IMR-90 (cell line): ENCODE results near the gene FAM124A. TPM values are rescaled to one million over a fixed set of nuclear protein-coding genes. Genes with fewer than 3 reads are reported as not detected.

Experiments used
- ATAC-seq: fragments of 200-7000 bp; cut with Tn5 transposase; 2 replicates; pipeline ENCODE4 v1.9.1; 2020; ENCODE audit warnings: low read depth, mild to moderate bottlenecking, moderate library complexity
- BruUV-seq: library from RNA; stranded (reverse); fragments of 400-500 nt; replicated peaks from 2 replicates; lab custom pipeline; 2021; lab: Mats Ljungman, UMichigan
- CTCF ChIA-PET: fragments of 300-600 bp; formaldehyde crosslinking; extraction: SDS; loops from one replicate; lab custom pipeline; 2021; ENCODE audit warnings: antibody characterized with exemption; lab: Yijun Ruan, JAX
- POLR2A ChIA-PET: fragments of 300-600 bp; sonication (Branson Sonifier 250); formaldehyde crosslinking; loops from one replicate; lab custom pipeline; 2022; ENCODE audit warnings: antibody characterized with exemption; ENCODE audit not compliant: unreplicated experiment; lab: Charles Lee
- DNase-seq: peaks from one replicate; pipeline ENCODE4 v3.0.0; 2013
- H2AFZ ChIP-seq: replicated peaks from 2 replicates; pipeline ENCODE3; 2013; ENCODE audit warnings: low read length, mild to moderate bottlenecking; ENCODE audit not compliant: poor library complexity
- H2AK5ac ChIP-seq: 2 replicates; pipeline ENCODE4 v1.6.1; 2013; ENCODE audit warnings: low read depth, low read length, inconsistent platforms
- H2AK9ac ChIP-seq: replicated peaks from 2 replicates; pipeline ENCODE3; 2013; ENCODE audit warnings: mild to moderate bottlenecking, low read depth, low read length, moderate library complexity; ENCODE audit not compliant: poor library complexity
- H2BK120ac ChIP-seq: 2 replicates; pipeline ENCODE4 v1.6.1; 2013; ENCODE audit warnings: low read depth, low read length, inconsistent platforms
- H2BK15ac ChIP-seq: 3 replicates; pipeline ENCODE4 v1.6.1; 2013; ENCODE audit warnings: low read depth, low read length, inconsistent platforms
- H2BK20ac ChIP-seq: 2 replicates; pipeline ENCODE4 v1.6.1; 2013; ENCODE audit warnings: low read depth, mild to moderate bottlenecking, inconsistent platforms, low read length, moderate library complexity
- H2BK5ac ChIP-seq: 2 replicates; pipeline ENCODE4 v1.6.1; 2013; ENCODE audit warnings: mild to moderate bottlenecking, low read depth, low read length, inconsistent platforms; ENCODE audit not compliant: poor library complexity, severe bottlenecking
- H3K14ac ChIP-seq: replicated peaks from 2 replicates; pipeline ENCODE4 v1.6.1; 2013; ENCODE audit warnings: low read depth, low read length, inconsistent platforms
- H3K18ac ChIP-seq: 2 replicates; pipeline ENCODE4 v1.6.1; 2013; ENCODE audit warnings: low read depth, low read length, control low read depth
- H3K23ac ChIP-seq: 2 replicates; pipeline ENCODE4 v1.6.1; 2013; ENCODE audit warnings: low read depth, low read length, inconsistent platforms
- H3K27ac ChIP-seq: 2 replicates; pipeline ENCODE4 v1.5.1; 2013; ENCODE audit warnings: mild to moderate bottlenecking, control low read depth, low read length; ENCODE audit not compliant: insufficient read depth
- H3K27me3 ChIP-seq: 2 replicates; pipeline ENCODE4 v1.6.1; 2013; ENCODE audit warnings: low read length; ENCODE audit not compliant: control insufficient read depth, insufficient read depth
- H3K36me3 ChIP-seq: 2 replicates; pipeline ENCODE4 v1.6.1; 2013; ENCODE audit warnings: low read length, mixed read lengths; ENCODE audit not compliant: control insufficient read depth, insufficient read depth
- H3K4ac ChIP-seq: 2 replicates; pipeline ENCODE4 v1.6.1; 2013; ENCODE audit warnings: low read depth, low read length, inconsistent platforms
- H3K4me1 ChIP-seq: 2 replicates; pipeline ENCODE4 v1.6.1; 2013; ENCODE audit warnings: low read length, mixed read lengths; ENCODE audit not compliant: control insufficient read depth, insufficient read depth
- H3K4me2 ChIP-seq: 2 replicates; pipeline ENCODE4 v1.6.1; 2013; ENCODE audit warnings: low read depth, mild to moderate bottlenecking, control low read depth, low read length, moderate library complexity
- H3K4me3 ChIP-seq: 2 replicates; pipeline ENCODE4 v1.5.1; 2013; ENCODE audit warnings: low read depth, mild to moderate bottlenecking, control low read depth, low read length, moderate library complexity; ENCODE audit not compliant: insufficient read depth
- H3K56ac ChIP-seq: 2 replicates; pipeline ENCODE4 v1.6.1; 2013; ENCODE audit warnings: low read length, inconsistent platforms; ENCODE audit not compliant: insufficient read depth; ENCODE audit errors: extremely low read depth
- H3K79me1 ChIP-seq, 2 experiments: 2 replicates each; pipeline ENCODE4 v1.6.1; 2013; ENCODE audit warnings: low read length in 2 of 2, inconsistent platforms in 1 of 2, low read depth in 1 of 2
- H3K9ac ChIP-seq: 2 replicates; pipeline ENCODE4 v1.6.1; 2013; ENCODE audit warnings: low read depth, low read length, control low read depth
- H3K9me1 ChIP-seq: 2 replicates; pipeline ENCODE4 v1.6.1; 2013; ENCODE audit warnings: low read length, inconsistent platforms; ENCODE audit not compliant: insufficient read depth
- H3K9me3 ChIP-seq: 2 replicates; pipeline ENCODE4 v1.6.1; 2013; ENCODE audit warnings: low read length; ENCODE audit not compliant: control insufficient read depth, insufficient read depth
- H4K20me1 ChIP-seq: 2 replicates; pipeline ENCODE4 v1.6.1; 2013; ENCODE audit warnings: low read length, inconsistent platforms; ENCODE audit not compliant: insufficient read depth
- H4K5ac ChIP-seq: 2 replicates; pipeline ENCODE4 v1.6.1; 2013; ENCODE audit warnings: mild to moderate bottlenecking, low read depth, low read length, control low read depth
- H4K8ac ChIP-seq, 2 experiments: 2 replicates each; pipeline ENCODE4 v1.6.1; 2013; ENCODE audit warnings: low read depth in 2 of 2, low read length in 2 of 2, control low read depth in 1 of 2, inconsistent platforms in 1 of 2
- H4K91ac ChIP-seq: 2 replicates; pipeline ENCODE4 v1.6.1; 2013; ENCODE audit warnings: low read depth, low read length, inconsistent platforms; ENCODE audit not compliant: insufficient read depth
- BHLHE40 ChIP-seq: fragments of 150-350 bp; IDR thresholded peaks from 2 replicates; pipeline ENCODE4 v1.6.1; 2016; ENCODE audit warnings: mild to moderate bottlenecking, low read depth, low read length
- CEBPB ChIP-seq: IDR thresholded peaks from 2 replicates; pipeline ENCODE4 v1.6.1; 2012; ENCODE audit warnings: low read depth, low read length, improper control_type of control experiment
- CHD1 ChIP-seq: IDR thresholded peaks from 2 replicates; pipeline ENCODE4 v1.6.1; 2012; ENCODE audit warnings: low read depth, low read length, improper control_type of control experiment
- FOS ChIP-seq: fragments of 150-350 bp; IDR thresholded peaks from 2 replicates; pipeline ENCODE4 v1.6.1; 2016; ENCODE audit warnings: low read depth, low read length
- MAFK ChIP-seq: IDR thresholded peaks from 2 replicates; pipeline ENCODE4 v1.6.1; 2012; ENCODE audit warnings: low read depth, low read length, improper control_type of control experiment
- MAZ ChIP-seq: IDR thresholded peaks from 2 replicates; pipeline ENCODE4 v1.6.1; 2012; ENCODE audit warnings: low read depth, mild to moderate bottlenecking, low read length, improper control_type of control experiment, moderate library complexity, borderline replicate concordance
- MXI1 ChIP-seq: IDR thresholded peaks from 2 replicates; pipeline ENCODE4 v1.6.1; 2012; ENCODE audit warnings: low read depth, mild to moderate bottlenecking, low read length, moderate library complexity, borderline replicate concordance
- NFE2L2 ChIP-seq: fragments of 150-350 bp; IDR thresholded peaks from 2 replicates; pipeline ENCODE4 v1.6.1; 2016; ENCODE audit warnings: low read depth, mild to moderate bottlenecking, low read length
- POLR2A ChIP-seq: IDR thresholded peaks from 2 replicates; pipeline ENCODE4 v1.6.1; 2012; ENCODE audit warnings: mild to moderate bottlenecking, low read depth, low read length
- RCOR1 ChIP-seq: IDR thresholded peaks from 2 replicates; pipeline ENCODE4 v1.6.1; 2012; ENCODE audit warnings: mild to moderate bottlenecking, low read length, improper control_type of control experiment; ENCODE audit not compliant: insufficient replicate concordance
- RFX5 ChIP-seq: IDR thresholded peaks from 2 replicates; pipeline ENCODE4 v1.8.0; 2012; ENCODE audit warnings: low read depth, mild to moderate bottlenecking, low read length, moderate library complexity
- SMC3 ChIP-seq: fragments of 150-350 bp; IDR thresholded peaks from 2 replicates; pipeline ENCODE4 v1.6.1; 2016; ENCODE audit warnings: low read depth, mild to moderate bottlenecking, antibody characterized with exemption, low read length, moderate library complexity
- WGBS, 2 experiments: methylation state at CpG; one replicate each; pipeline versions ENCODE4 v1.1.5 to v1.1.7; 2013; ENCODE audit warnings: missing lambda C conversion rate in 2 of 2; ENCODE audit not compliant: insufficient read length in 1 of 2; ENCODE audit errors: extremely low coverage in 2 of 2; 5-methylcytosine and 5-hydroxymethylcytosine counted together
- dilution Hi-C: fragments of 300-500 bp; cut with HindIII; formaldehyde crosslinking; loops from one replicate; pipeline ENCODE4 v1.14.3; 2018; ENCODE audit warnings: low sequenced_read_pairs; ENCODE audit not compliant: unreplicated experiment
- in situ Hi-C: fragments of 300-500 bp; cut with MboI; formaldehyde crosslinking; loops from 3 replicates; pipeline ENCODE4 v1.14.3; 2019; ENCODE audit warnings: low sequenced_read_pairs, inconsistent platforms, mixed read lengths
- intact Hi-C: fragments of 100-400 bp; cut with micrococcal nuclease; formaldehyde crosslinking; loops from 2 replicates; pipeline ENCODE4 v1.10.0; 2022
- polyA plus RNA-seq, 3 experiments: library from polyadenylated mRNA; depleted of rRNA; stranded (reverse); fragments of >200 nt; gene quantifications; 2 replicates each; pipeline ENCODE4 v1.2.3, GENCODE V29; 2012; ENCODE audit warnings: low replicate concordance in 1 of 3
- total RNA-seq: library from RNA; depleted of rRNA; stranded (reverse); fragments of >200 nt; gene quantifications from 2 replicates; pipeline ENCODE4 v1.2.3, GENCODE V29; 2012
- TF ChIP-seq, protein P1 (sequence below): fragments of 150-350 bp; IDR thresholded peaks from 2 replicates; pipeline ENCODE4 v1.6.1; 2017; ENCODE audit warnings: mild to moderate bottlenecking, antibody characterized with exemption, low read length, low read depth
- TF ChIP-seq, protein P2 (sequence below): conservative IDR thresholded peaks from 2 replicates; pipeline ENCODE4 v1.5.1; 2012; ENCODE audit warnings: mild to moderate bottlenecking, low read depth, low read length, improper control_type of control experiment
- TF ChIP-seq, protein P3 (sequence below): fragments of 150-350 bp; IDR thresholded peaks from 2 replicates; pipeline ENCODE4 v1.6.1; 2016; ENCODE audit warnings: low read depth, mild to moderate bottlenecking, low read length, moderate library complexity, borderline replicate concordance

The FAM124A gene
- total and polyA plus RNA-seq, 2 of the 4 experiments (the other 2 are of a cell fraction): 0.03 TPM; not detected in 1

DNA sequence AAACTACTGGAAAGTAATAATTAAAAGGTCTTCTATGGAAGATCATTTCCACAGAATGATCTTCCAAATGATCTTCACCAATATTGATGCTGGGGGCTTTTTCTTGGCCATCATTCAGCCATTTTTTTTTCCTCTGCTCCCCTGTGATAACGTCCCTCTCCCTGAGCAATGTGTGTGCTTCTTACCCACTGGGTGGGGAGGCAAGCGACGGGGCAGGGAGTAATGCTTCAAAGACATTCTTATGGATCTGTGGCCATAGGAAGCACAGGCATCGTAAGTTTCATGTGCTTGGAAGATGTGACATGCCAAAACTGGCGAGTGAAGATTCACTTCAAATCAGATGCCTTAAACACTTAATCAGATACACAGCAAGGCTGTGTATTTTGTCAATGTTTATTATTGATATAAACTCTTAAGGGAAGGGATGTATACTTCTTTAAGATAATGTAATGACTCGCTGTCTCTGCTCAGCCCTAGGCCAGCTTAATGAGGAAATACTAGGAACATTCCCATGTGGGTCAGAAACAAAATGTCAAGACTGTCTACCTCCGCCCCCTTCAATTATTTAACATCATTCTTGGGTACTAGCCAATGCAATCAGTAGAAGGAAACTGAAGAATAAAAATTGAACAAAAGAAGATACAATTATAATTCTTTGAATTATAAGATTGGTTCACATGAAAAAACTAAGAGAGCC is 83.2 kb downstream of the FAM124A start:
- intact Hi-C loops: no loop called here
- CTCF ChIA-PET: no interaction called here
- peak; percentile 59; the same call in 1 of the 2 replicates for ATAC-seq

More for the DNA sequence above, 83.2 kb downstream of the FAM124A start:
- H3K4me2 ChIP-seq: no peak overlapping the region; the same call in 1 of the 2 replicates
- POLR2A ChIA-PET: no interaction called here
- H3K4ac ChIP-seq: no peak overlapping the region; the same call in 1 of the 2 replicates
- no peak overlapping the region for H3K9ac ChIP-seq
- no peaks in the 10 kb centered on the region for H4K20me1 ChIP-seq
- no peak overlapping the region for H2BK5ac ChIP-seq
- no peak overlapping the region for H2BK20ac ChIP-seq
- H3K36me3 ChIP-seq: no peaks in the 10 kb centered on the region
- no peak overlapping the region for H3K14ac ChIP-seq
- H3K56ac ChIP-seq: no peak overlapping the region
- in situ Hi-C loops: no loop called here
- H3K4me1 ChIP-seq: 0 out of 2 replicates have a peak, but pooled peaks cover 2% of the 10 kb centered on the region
- H3K18ac ChIP-seq: no peak overlapping the region
- H4K5ac ChIP-seq: no peak overlapping the region
- H3K9me1 ChIP-seq: no peaks in the 10 kb centered on the region; the same call in 1 of the 2 replicates
- H3K27me3 ChIP-seq: peaks cover 19% of the 10 kb centered on the region
- TF ChIP-seq SMC3 (no peak), POLR2A (no peak), FOS (no peak), RCOR1 (no peak), MAZ (no peak), NFE2L2 (no peak), MAFK (no peak), MXI1 (no peak), RFX5 (no peak), CEBPB (no peak), CHD1 (no peak), BHLHE40 (no peak)
- TF ChIP-seq, protein P1, sequence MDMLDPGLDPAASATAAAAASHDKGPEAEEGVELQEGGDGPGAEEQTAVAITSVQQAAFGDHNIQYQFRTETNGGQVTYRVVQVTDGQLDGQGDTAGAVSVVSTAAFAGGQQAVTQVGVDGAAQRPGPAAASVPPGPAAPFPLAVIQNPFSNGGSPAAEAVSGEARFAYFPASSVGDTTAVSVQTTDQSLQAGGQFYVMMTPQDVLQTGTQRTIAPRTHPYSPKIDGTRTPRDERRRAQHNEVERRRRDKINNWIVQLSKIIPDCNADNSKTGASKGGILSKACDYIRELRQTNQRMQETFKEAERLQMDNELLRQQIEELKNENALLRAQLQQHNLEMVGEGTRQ: no peak
- TF ChIP-seq, protein P2, sequence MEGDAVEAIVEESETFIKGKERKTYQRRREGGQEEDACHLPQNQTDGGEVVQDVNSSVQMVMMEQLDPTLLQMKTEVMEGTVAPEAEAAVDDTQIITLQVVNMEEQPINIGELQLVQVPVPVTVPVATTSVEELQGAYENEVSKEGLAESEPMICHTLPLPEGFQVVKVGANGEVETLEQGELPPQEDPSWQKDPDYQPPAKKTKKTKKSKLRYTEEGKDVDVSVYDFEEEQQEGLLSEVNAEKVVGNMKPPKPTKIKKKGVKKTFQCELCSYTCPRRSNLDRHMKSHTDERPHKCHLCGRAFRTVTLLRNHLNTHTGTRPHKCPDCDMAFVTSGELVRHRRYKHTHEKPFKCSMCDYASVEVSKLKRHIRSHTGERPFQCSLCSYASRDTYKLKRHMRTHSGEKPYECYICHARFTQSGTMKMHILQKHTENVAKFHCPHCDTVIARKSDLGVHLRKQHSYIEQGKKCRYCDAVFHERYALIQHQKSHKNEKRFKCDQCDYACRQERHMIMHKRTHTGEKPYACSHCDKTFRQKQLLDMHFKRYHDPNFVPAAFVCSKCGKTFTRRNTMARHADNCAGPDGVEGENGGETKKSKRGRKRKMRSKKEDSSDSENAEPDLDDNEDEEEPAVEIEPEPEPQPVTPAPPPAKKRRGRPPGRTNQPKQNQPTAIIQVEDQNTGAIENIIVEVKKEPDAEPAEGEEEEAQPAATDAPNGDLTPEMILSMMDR: no peak
- TF ChIP-seq, protein P3, sequence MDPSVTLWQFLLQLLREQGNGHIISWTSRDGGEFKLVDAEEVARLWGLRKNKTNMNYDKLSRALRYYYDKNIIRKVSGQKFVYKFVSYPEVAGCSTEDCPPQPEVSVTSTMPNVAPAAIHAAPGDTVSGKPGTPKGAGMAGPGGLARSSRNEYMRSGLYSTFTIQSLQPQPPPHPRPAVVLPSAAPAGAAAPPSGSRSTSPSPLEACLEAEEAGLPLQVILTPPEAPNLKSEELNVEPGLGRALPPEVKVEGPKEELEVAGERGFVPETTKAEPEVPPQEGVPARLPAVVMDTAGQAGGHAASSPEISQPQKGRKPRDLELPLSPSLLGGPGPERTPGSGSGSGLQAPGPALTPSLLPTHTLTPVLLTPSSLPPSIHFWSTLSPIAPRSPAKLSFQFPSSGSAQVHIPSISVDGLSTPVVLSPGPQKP: no peak
- dilution Hi-C loops: no loop called here
- H2AK5ac ChIP-seq: no peak overlapping the region
- no peak overlapping the region for H2AK9ac ChIP-seq
- no peak overlapping the region for H2AFZ ChIP-seq
- no peaks in the 10 kb centered on the region for H3K79me1 ChIP-seq
- H2BK120ac ChIP-seq: no peak overlapping the region
- DNase-seq: no peak
- no CpG with 5 or more reads among the region's 7 CpGs for WGBS, 2 experiments
- H3K4me3 ChIP-seq: no peak overlapping the region
- no peaks in the 10 kb centered on the region for H3K9me3 ChIP-seq
- no peak overlapping the region for H3K23ac ChIP-seq
- no peak overlapping the region for H2BK15ac ChIP-seq
- no peak overlapping the region for H4K91ac ChIP-seq
- BruUV-seq: no TSS peak
- H3K27ac ChIP-seq: no peak overlapping the region
- H4K8ac ChIP-seq: no peak overlapping the region
